NCI-H2227 treated with DMSO at 0.1 percent for 48 hours (cell line): ENCODE measurements around the gene IL16.
"Not testable (repeated sequence)": the region's sequence is repeated elsewhere in the genome, so short reads cannot be mapped to it uniquely, and the experiment has no call there.

Source experiments
- DNase-seq: peaks from one replicate; lab custom pipeline; 2025; lab: John Stamatoyannopoulos, UW

The IL16 gene

GRCh38 chr15:81337713-81338157 lies 141.1 kb downstream of the IL16 start:
- DNase-seq, result no peak

- DNase-seq, result no peak
Measured at GRCh38 chr15:81338170-81339007, 141.7 kb downstream of the IL16 start.

GRCh38 chr15:81339321-81339720 lies 142.6 kb downstream of the IL16 start:
- DNase-seq, result no peak

GRCh38 chr15:81339851-81340250 lies 143.2 kb downstream of the IL16 start:
- no peak for DNase-seq

- no peak for DNase-seq
Measured at GRCh38 chr15:81341351-81341750, 144.7 kb downstream of the IL16 start.

GRCh38 chr15:81343371-81343770 lies 146.7 kb downstream of the IL16 start:
- no peak for DNase-seq

GRCh38 chr15:81346611-81347010 lies 149.9 kb downstream of the IL16 start:
- DNase-seq, result no peak

GRCh38 chr15:81347910-81348309 lies 151.2 kb downstream of the IL16 start:
- no peak for DNase-seq

- not testable (repeated sequence) for DNase-seq
Measured at GRCh38 chr15:81348691-81349090, 152.0 kb downstream of the IL16 start.

- no peak for DNase-seq
Measured at GRCh38 chr15:81349271-81349670, 152.6 kb downstream of the IL16 start.

- no peak for DNase-seq
Measured at GRCh38 chr15:81351651-81352050, 155.0 kb downstream of the IL16 start.

GRCh38 chr15:81356252-81356651 lies 159.6 kb downstream of the IL16 start:
- no peak for DNase-seq

GRCh38 chr15:81357180-81357686 lies 160.6 kb downstream of the IL16 start:
- no peak for DNase-seq

GRCh38 chr15:81358248-81358647 lies 161.6 kb downstream of the IL16 start:
- DNase-seq, result no peak

GRCh38 chr15:81360491-81360890 lies 163.8 kb downstream of the IL16 start:
- DNase-seq, result no peak

- DNase-seq, result no peak
Measured at GRCh38 chr15:81361891-81362290, 165.2 kb downstream of the IL16 start.

- DNase-seq, result no peak
Measured at GRCh38 chr15:81362790-81363189, 166.1 kb downstream of the IL16 start.

- DNase-seq, result no peak
Measured at GRCh38 chr15:81363276-81363675, 166.6 kb downstream of the IL16 start.
